Measurements from ENCODE around the gene INTS1.

- no peak for TF ChIP-seq CTCF (IDR thresholded peaks at IDR 0.05)
- no peak for TF ChIP-seq POLR2A (IDR thresholded peaks at IDR 0.05)
- no peak for TF ChIP-seq POLR2AphosphoS5 (IDR thresholded peaks at IDR 0.05)
- no peak for TF ChIP-seq EP300 (IDR thresholded peaks at IDR 0.05)
These were observed 20.4 kb downstream of the INTS1 start for GRCh38 chr7:1483536-1484505.
